Endothelial cell of hepatic sinusoid (primary cell): ENCODE results near the gene CAVIN3.

Experiments used
- in situ Hi-C: cut with HindIII; loops from 2 replicates; pipeline ENCODE4 v1.10.0; 2017; ENCODE audit warnings: low sequenced_read_pairs

CAVIN3 gene

DNA sequence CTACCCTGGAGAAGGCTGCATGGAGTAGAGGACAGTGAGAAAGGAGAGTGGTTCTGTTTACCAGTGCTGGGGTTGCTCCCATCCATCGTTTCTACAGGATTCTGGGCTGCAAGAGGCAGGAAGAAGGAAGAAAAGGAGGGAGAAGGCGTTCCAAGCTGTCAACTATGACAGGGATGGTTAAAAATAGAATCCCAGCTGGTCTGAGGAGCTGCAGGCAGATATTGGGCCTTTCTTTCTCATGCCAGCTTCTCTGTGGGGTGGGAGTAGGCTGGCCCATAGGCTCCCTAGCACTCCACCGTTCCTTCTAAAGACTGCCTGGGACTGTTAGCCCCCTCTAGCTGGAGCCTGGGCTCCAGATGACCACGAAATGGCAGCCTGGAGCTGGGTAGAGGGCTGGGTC lies 47.1 kb downstream of the CAVIN3 start:
- in situ Hi-C loops, result no loop called here

DNA sequence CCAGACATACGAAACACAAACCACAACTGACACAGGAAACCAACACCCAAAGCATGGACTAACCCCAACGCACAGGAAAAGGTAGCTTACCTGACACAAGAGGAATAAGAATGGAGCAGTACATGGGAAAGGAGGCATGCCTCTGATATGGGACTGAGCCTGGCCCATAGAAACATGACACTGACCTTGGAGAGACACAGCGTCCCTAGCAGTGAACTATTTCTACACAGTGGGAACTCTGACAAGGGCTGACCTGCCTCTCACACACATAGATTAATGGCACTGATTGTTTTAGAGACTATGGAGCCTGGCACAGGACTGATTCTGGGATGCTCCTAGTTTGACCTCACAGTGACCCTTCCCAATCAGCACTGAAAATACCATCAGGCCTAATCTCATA lies 48.7 kb downstream of the CAVIN3 start:
- in situ Hi-C loops, result no loop called here

DNA sequence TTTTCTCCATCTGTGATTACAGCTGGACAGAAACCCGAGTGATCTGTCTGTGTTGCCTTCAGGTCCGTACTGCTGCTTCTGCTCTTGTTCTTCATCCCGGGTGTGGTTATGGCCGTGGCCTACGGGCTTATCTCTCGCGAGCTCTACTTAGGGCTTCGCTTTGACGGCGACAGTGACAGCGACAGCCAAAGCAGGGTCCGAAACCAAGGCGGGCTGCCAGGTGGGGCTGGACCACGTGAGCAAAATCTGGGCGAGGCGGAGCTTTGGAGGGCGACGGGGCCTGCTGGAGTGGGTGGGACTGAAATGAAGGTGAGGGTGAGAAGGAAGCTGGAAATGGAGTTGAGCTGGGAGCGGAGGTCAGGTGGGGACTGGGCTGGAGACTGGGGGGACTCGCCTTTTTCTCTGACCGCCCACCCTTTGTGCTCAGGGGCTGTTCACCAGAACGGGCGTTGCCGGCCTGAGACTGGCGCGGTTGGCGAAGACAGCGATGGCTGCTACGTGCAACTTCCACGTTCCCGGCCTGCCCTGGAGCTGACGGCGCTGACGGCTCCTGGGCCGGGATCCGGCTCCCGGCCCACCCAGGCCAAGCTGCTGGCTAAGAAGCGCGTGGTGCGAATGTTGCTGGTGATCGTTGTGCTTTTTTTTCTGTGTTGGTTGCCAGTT lies 49.6 kb downstream of the CAVIN3 start:
- in situ Hi-C loops, result no loop called here

GRCh38 chr11:6269994-6270393 lies 50.3 kb downstream of the CAVIN3 start:
- in situ Hi-C loops, result no loop called here
